DND-41 (cell line): ENCODE results near the gene NOS2.
"Not testable (repeated sequence)": the region's sequence is repeated elsewhere in the genome, so short reads cannot be mapped to it uniquely, and the experiment has no call there.

Experiments
- ATAC-seq: fragments of 200-7000 bp; cut with Tn5 transposase; 3 replicates; pipeline ENCODE4 v1.9.1; 2021; ENCODE audit warnings: low read depth; ENCODE audit not compliant: insufficient read depth
- DNase-seq: peaks from one replicate; pipeline ENCODE4 v3.0.0-alpha.2; 2020
- H2AFZ ChIP-seq: 2 replicates; pipeline ENCODE4 v1.6.0; 2012; ENCODE audit warnings: low read depth, low read length
- H3K27ac ChIP-seq: 2 replicates; pipeline ENCODE4 v1.5.1; 2012; ENCODE audit warnings: low read length, inconsistent platforms
- H3K27me3 ChIP-seq: fragments of 200-600 bp; sonication (generic); 2 replicates; pipeline ENCODE4 v1.6.0; 2012; ENCODE audit warnings: low read length, mild to moderate bottlenecking, inconsistent platforms; ENCODE audit not compliant: insufficient read depth, poor library complexity
- H3K36me3 ChIP-seq: 2 replicates; pipeline ENCODE4 v1.5.1; 2012; ENCODE audit warnings: low read length, inconsistent platforms; ENCODE audit not compliant: insufficient read depth
- H3K4me1 ChIP-seq: 2 replicates; pipeline ENCODE4 v1.5.1; 2012; ENCODE audit warnings: mild to moderate bottlenecking, low read length; ENCODE audit not compliant: insufficient read depth
- H3K4me2 ChIP-seq: 2 replicates; pipeline ENCODE4 v1.6.0; 2012; ENCODE audit warnings: mild to moderate bottlenecking, moderate library complexity, low read length, inconsistent platforms; ENCODE audit not compliant: insufficient read depth
- H3K4me3 ChIP-seq, 2 experiments: fragments of 200-600 bp in 1 of 2; shearing (Covaris generic) in 1 of 2; 2 replicates each; pipeline ENCODE4 v1.5.1; 2012 to 2016; ENCODE audit warnings: inconsistent platforms in 2 of 2, low read length in 2 of 2, mild to moderate bottlenecking in 2 of 2, low read depth in 1 of 2, moderate library complexity in 1 of 2
- H3K79me2 ChIP-seq: 2 replicates; pipeline ENCODE4 v1.6.0; 2012; ENCODE audit warnings: low read length, inconsistent platforms; ENCODE audit not compliant: insufficient read depth
- H3K9ac ChIP-seq: 2 replicates; pipeline ENCODE4 v1.6.0; 2012; ENCODE audit warnings: low read depth, mild to moderate bottlenecking, inconsistent platforms, low read length, moderate library complexity
- H3K9me3 ChIP-seq: 2 replicates; pipeline ENCODE4 v1.5.1; 2012; ENCODE audit warnings: low read length, moderate library complexity, mild to moderate bottlenecking, inconsistent platforms; ENCODE audit not compliant: insufficient read depth, severe bottlenecking
- H4K20me1 ChIP-seq: 2 replicates; pipeline ENCODE4 v1.6.0; 2012; ENCODE audit warnings: low read length; ENCODE audit not compliant: insufficient read depth
- EZH2 ChIP-seq: IDR thresholded peaks from 3 replicates; pipeline ENCODE4 v1.6.1; 2012; ENCODE audit warnings: borderline replicate concordance, low read depth, mild to moderate bottlenecking, moderate library complexity, low read length, inconsistent platforms; ENCODE audit not compliant: severe bottlenecking
- TF ChIP-seq, protein P1 (sequence below): IDR thresholded peaks from 2 replicates; pipeline ENCODE4 v1.5.1; 2012; ENCODE audit warnings: borderline replicate concordance, low read length, moderate library complexity, mild to moderate bottlenecking; ENCODE audit not compliant: poor library complexity, severe bottlenecking; ENCODE audit errors: extremely low read depth

The NOS2 gene

GRCh38 chr17:27762527-27763305, 37.6 kb downstream of the NOS2 start:
- TF ChIP-seq, protein P1, sequence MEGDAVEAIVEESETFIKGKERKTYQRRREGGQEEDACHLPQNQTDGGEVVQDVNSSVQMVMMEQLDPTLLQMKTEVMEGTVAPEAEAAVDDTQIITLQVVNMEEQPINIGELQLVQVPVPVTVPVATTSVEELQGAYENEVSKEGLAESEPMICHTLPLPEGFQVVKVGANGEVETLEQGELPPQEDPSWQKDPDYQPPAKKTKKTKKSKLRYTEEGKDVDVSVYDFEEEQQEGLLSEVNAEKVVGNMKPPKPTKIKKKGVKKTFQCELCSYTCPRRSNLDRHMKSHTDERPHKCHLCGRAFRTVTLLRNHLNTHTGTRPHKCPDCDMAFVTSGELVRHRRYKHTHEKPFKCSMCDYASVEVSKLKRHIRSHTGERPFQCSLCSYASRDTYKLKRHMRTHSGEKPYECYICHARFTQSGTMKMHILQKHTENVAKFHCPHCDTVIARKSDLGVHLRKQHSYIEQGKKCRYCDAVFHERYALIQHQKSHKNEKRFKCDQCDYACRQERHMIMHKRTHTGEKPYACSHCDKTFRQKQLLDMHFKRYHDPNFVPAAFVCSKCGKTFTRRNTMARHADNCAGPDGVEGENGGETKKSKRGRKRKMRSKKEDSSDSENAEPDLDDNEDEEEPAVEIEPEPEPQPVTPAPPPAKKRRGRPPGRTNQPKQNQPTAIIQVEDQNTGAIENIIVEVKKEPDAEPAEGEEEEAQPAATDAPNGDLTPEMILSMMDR: no peak
- TF ChIP-seq EZH2: no peak
- no peak for ATAC-seq
- H4K20me1 ChIP-seq: peaks cover 23% of the 10 kb centered on the region; the same call in 1 of the 2 replicates
- no peaks in the 10 kb centered on the region for H3K4me1 ChIP-seq
- no peaks in the 10 kb centered on the region for H3K79me2 ChIP-seq
- no peak overlapping the region for H3K4me3 ChIP-seq
- H3K4me2 ChIP-seq: no peak overlapping the region
- H3K9ac ChIP-seq: no peak overlapping the region
- H3K36me3 ChIP-seq: no peaks in the 10 kb centered on the region
- peak; percentile 53 for DNase-seq
- no peaks in the 10 kb centered on the region for H3K27me3 ChIP-seq
- H3K9me3 ChIP-seq: no peaks in the 10 kb centered on the region
- no peak overlapping the region for H2AFZ ChIP-seq
- no peak overlapping the region for H3K27ac ChIP-seq

- not testable (repeated sequence) for H3K36me3 ChIP-seq, DNase-seq, H3K9me3 ChIP-seq, H3K4me1 ChIP-seq, H3K27me3 ChIP-seq, H3K9ac ChIP-seq, H3K79me2 ChIP-seq, H3K27ac ChIP-seq, H2AFZ ChIP-seq, ATAC-seq, H3K4me3 ChIP-seq, H3K4me2 ChIP-seq
- H4K20me1 ChIP-seq: peaks cover 23% of the 10 kb centered on the region; the same call in 1 of the 2 replicates
These were observed 39.4 kb downstream of the NOS2 start for GRCh38 chr17:27760931-27761330.

- H3K4me3 ChIP-seq: no peak overlapping the region
- DNase-seq: peak; percentile 67
- no peak overlapping the region for H3K4me2 ChIP-seq
- no peak overlapping the region for H3K9ac ChIP-seq
- no peak overlapping the region for H3K27ac ChIP-seq
- no peaks in the 10 kb centered on the region for H3K9me3 ChIP-seq
- peak; percentile 67 for ATAC-seq
- H3K36me3 ChIP-seq: no peaks in the 10 kb centered on the region
- no peak overlapping the region for H2AFZ ChIP-seq
- no peaks in the 10 kb centered on the region for H3K79me2 ChIP-seq
- H3K4me1 ChIP-seq: no peaks in the 10 kb centered on the region
- H4K20me1 ChIP-seq: peaks cover 19% of the 10 kb centered on the region; the same call in 1 of the 2 replicates
- H3K27me3 ChIP-seq: no peaks in the 10 kb centered on the region
- TF ChIP-seq, protein P1: peak; percentile 86
- no peak for TF ChIP-seq EZH2
These were observed 40.1 kb downstream of the NOS2 start for GRCh38 chr17:27760069-27760885.

DNA sequence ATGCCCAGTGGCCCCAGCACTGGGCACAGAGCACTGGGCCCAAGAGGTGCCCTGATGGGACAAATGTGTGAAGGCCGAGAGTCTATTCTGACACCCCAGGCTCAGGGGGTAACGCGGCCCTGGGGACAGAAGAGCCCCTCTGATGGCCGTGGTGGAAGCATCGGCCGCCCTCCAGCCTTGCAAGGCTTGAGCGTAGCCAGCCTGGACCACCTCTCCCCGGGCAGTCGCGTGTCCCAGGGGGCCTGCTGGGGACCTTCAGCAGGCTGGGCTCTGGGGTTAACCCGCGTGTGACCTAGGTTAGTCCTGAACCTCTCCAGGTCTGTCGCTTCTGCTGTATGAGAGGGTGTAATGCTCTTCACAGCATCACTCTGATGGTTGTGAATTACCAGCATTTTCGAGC, 40.8 kb downstream of the NOS2 start:
- Histone ChIP-seq H3K4me3 (no peak overlapping the region), H3K36me3 (no peaks in the 10 kb centered on the region), H3K27ac (no peak overlapping the region), H2AFZ (no peak overlapping the region), H3K4me1 (no peaks in the 10 kb centered on the region), H3K4me2 (no peak overlapping the region), H4K20me1 (peaks cover 19% of the 10 kb centered on the region; the same call in 1 of the 2 replicates), H3K9ac (no peak overlapping the region), H3K27me3 (no peaks in the 10 kb centered on the region), H3K9me3 (no peaks in the 10 kb centered on the region), H3K79me2 (no peaks in the 10 kb centered on the region)
- no peak for ATAC-seq
- TF ChIP-seq, protein P1: no peak
- TF ChIP-seq EZH2: no peak
- DNase-seq: no peak
